HFFc6 (cell line): ENCODE results near the gene LRRIQ4. TPM values are rescaled to one million over a fixed set of nuclear protein-coding genes. Genes with fewer than 3 reads are reported as not detected.

Source experiments
- DNase-seq: peaks from one replicate; pipeline ENCODE4 v3.0.0-alpha.2; 2018
- H3K27ac Mint-ChIP-seq: 2 replicates; pipeline ENCODE4 v1.8.0; 2020; ENCODE audit warnings: mild to moderate bottlenecking, mixed read lengths
- H3K27me3 Mint-ChIP-seq: 2 replicates; pipeline ENCODE4 v1.8.0; 2021; ENCODE audit warnings: mild to moderate bottlenecking, moderate library complexity, mixed read lengths; ENCODE audit not compliant: insufficient read depth
- H3K36me3 Mint-ChIP-seq: 2 replicates; pipeline ENCODE4 v1.8.0; 2021; ENCODE audit warnings: low read depth, mixed read lengths
- H3K4me1 Mint-ChIP-seq: 2 replicates; pipeline ENCODE4 v1.8.0; 2020; ENCODE audit warnings: low read depth, mixed read lengths
- H3K4me3 Mint-ChIP-seq: 2 replicates; pipeline ENCODE4 v1.8.0; 2020; ENCODE audit warnings: mild to moderate bottlenecking, moderate library complexity, mixed read lengths
- H3K9me3 Mint-ChIP-seq: 2 replicates; pipeline ENCODE4 v1.8.0; 2020; ENCODE audit warnings: mild to moderate bottlenecking, mixed read lengths
- CTCF ChIP-seq: fragments of 200-600 bp; sonication (generic); IDR thresholded peaks from 2 replicates; pipeline ENCODE4 v1.5.0; 2021; ENCODE audit warnings: antibody characterized with exemption, mild to moderate bottlenecking
- total RNA-seq, 6 experiments: library from RNA; stranded (reverse); fragmentation: NEBNext Ultra II Directional; extraction: Animal tissue kit (Norgen Biotek cat#: 25700); gene quantifications; 2 replicates in 1 of 6; 3 replicates in 5 of 6; pipeline ENCODE4 v1.2.3, GENCODE V29; 2021

LRRIQ4 gene
- total RNA-seq, 6 experiments from 2014 or later, result not detected

DNA sequence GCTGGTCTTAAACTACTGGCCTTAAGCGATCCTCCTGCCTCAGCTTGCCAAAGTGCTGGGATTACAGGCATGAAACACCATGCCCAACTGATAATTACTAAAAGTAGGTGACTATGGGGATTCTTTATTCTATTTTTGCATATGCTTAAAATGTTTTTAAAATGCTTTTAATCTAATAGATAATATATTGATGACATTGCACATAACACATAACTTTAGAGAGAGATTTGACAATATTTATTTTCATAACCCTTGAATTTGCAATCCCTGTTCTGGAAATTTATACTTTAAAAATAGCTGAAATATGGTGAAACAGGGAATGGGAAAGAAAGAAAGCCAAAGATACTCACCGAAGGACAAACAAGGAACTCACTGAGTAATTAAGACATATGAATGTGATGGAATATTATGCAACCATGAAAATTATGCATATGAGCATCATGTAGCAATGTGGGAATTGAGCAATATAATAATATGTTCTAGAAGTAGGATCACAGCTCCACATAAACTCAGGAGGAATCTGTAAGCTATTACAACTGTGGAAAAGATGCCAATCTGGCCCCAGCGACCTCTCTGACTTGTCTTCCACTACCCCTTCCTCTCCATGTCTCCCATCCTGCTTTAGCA is 55.0 kb downstream of the LRRIQ4 start:
- Mint-ChIP-seq H3K27ac (no peak overlapping the region), H3K4me3 (no peak overlapping the region), H3K27me3 (peaks cover 15% of the 10 kb centered on the region), H3K36me3 (no peaks in the 10 kb centered on the region), H3K9me3 (no peaks in the 10 kb centered on the region), H3K4me1 (peaks cover 6% of the 10 kb centered on the region)
- TF ChIP-seq CTCF, result no peak
- DNase-seq, result no peak

DNA sequence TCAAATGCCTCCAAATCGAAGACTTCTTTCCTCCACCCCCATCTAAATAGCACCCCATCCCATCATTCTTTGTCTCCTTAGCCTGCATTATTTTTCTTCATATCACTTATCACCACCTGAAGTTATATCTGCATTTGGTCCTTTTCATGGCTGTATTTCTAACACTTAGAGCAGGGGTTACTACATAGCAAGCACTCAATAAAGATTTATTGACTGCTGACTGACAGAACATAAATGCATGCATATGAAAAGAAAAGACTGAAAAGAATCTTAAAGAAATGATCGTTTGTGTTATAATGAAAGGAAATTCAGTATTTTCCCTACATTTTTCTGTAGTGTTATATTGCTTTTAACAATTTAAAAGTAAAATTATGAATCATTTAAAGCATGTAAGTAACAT is 55.7 kb downstream of the LRRIQ4 start:
- DNase-seq, result no peak
- H3K4me1 Mint-ChIP-seq, result peaks cover 5% of the 10 kb centered on the region

DNA sequence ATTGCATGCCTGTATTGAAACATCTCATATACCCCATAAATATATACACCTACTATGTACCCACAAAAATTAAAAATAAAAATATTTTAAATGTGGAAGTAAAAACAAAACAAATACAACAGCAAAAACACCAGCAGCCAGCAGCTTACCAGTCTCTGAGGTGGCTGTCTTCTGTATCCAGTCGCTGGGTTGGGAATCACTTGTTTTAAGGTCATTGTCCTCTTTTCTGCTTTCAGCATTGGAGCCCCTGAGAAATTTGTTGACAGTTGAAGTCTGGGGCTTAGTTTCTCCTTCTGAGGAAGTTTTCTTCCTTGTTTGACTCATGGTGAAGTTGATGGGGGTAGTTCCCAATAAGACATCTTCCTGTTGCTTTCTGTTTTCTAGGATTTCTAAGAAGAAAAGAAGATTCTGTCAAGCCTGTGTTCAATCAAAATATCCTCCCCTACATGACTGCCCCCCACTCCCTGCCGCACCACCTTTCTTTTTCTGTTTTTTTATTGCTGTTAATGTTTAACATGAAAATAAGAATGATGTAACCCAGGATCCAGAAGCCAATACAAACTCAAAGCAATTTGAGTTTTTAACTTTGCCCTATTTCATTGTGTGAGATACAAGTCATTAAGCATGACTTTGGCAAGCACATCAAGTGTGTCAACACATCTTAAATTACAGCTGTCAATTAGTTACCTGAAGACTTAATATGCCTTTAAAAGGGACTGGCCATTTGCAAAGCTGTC is 57.0 kb downstream of the LRRIQ4 start, which contains the start of gene LRRC31:
LRRC31 (minus strand) TSS at position 452 of the 737 bp plus-strand sequence; CDS start at position 324, 128 bp downstream.
- DNase-seq, result no peak
- Mint-ChIP-seq H3K4me3 (no peak within 1 kb of the TSS), H3K4me1 (no peaks in the 10 kb centered on the region; the same call in 1 of the 2 replicates), H3K27ac (no peak within 1 kb of the TSS), H3K9me3 (no peaks in the 10 kb centered on the region), H3K27me3 (peaks cover 20% of the 10 kb centered on the region), H3K36me3 (no peaks in the 10 kb centered on the region)
- no peak for TF ChIP-seq CTCF

More for the DNA sequence above, 55.7 kb downstream of the LRRIQ4 start:
- peaks cover 15% of the 10 kb centered on the region for H3K27me3 Mint-ChIP-seq
- H3K9me3 Mint-ChIP-seq, result no peaks in the 10 kb centered on the region
- H3K27ac Mint-ChIP-seq, result no peak overlapping the region
- TF ChIP-seq CTCF, result no peak
- no peak overlapping the region for H3K4me3 Mint-ChIP-seq
- H3K36me3 Mint-ChIP-seq, result no peaks in the 10 kb centered on the region

GRCh38 chr3:169871129-169871886 is 58.6 kb downstream of the LRRIQ4 start:
- peaks cover 16% of the 10 kb centered on the region for H3K27me3 Mint-ChIP-seq
- no peak overlapping the region for H3K4me3 Mint-ChIP-seq
- no peaks in the 10 kb centered on the region; the same call in 1 of the 2 replicates for H3K4me1 Mint-ChIP-seq
- no peak overlapping the region for H3K27ac Mint-ChIP-seq
- no peak for TF ChIP-seq CTCF
- DNase-seq, result no peak
- no peaks in the 10 kb centered on the region for H3K9me3 Mint-ChIP-seq
- no peaks in the 10 kb centered on the region for H3K36me3 Mint-ChIP-seq

GRCh38 chr3:169879013-169879557 is 66.4 kb downstream of the LRRIQ4 start:
- no peak overlapping the region for H3K27ac Mint-ChIP-seq
- peaks cover 24% of the 10 kb centered on the region for H3K27me3 Mint-ChIP-seq
- H3K4me3 Mint-ChIP-seq, result no peak overlapping the region
- no peaks in the 10 kb centered on the region for H3K9me3 Mint-ChIP-seq
- H3K4me1 Mint-ChIP-seq, result no peaks in the 10 kb centered on the region; the same call in 1 of the 2 replicates
- no peak for TF ChIP-seq CTCF
- H3K36me3 Mint-ChIP-seq, result no peaks in the 10 kb centered on the region
- DNase-seq, result no peak
